ENCODE data around the gene KRTAP5-6. TPM values are rescaled to one million over a fixed set of nuclear protein-coding genes. Genes with fewer than 3 reads are reported as not detected.

Gene KRTAP5-6, protein sequence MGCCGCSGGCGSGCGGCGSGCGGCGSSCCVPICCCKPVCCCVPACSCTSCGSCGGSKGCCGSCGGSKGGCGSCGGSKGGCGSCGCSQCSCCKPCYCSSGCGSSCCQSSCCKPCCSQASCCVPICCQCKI
- polyA plus RNA-seq, result not detected in 3 replicates
- polyA plus RNA-seq (2011; ENCODE audit: low read depth), result not detected
- not detected in 2 replicates for polyA plus RNA-seq (2011; cell fraction: cytosol; rRNA removed)
- not detected in 2 replicates for polyA plus RNA-seq (2011; cell fraction: nucleus; rRNA removed)
- not detected in 2 replicates for polyA plus RNA-seq (2012; ENCODE audit: low replicate concordance)
- polyA minus RNA-seq, result not detected in 3 replicates
- polyA minus RNA-seq (2011; cell fraction: cytosol; rRNA and poly(A)+ RNA removed), result not detected
- polyA minus RNA-seq (2011; cell fraction: nucleus; rRNA and poly(A)+ RNA removed), result not detected in 2 replicates

DNA sequence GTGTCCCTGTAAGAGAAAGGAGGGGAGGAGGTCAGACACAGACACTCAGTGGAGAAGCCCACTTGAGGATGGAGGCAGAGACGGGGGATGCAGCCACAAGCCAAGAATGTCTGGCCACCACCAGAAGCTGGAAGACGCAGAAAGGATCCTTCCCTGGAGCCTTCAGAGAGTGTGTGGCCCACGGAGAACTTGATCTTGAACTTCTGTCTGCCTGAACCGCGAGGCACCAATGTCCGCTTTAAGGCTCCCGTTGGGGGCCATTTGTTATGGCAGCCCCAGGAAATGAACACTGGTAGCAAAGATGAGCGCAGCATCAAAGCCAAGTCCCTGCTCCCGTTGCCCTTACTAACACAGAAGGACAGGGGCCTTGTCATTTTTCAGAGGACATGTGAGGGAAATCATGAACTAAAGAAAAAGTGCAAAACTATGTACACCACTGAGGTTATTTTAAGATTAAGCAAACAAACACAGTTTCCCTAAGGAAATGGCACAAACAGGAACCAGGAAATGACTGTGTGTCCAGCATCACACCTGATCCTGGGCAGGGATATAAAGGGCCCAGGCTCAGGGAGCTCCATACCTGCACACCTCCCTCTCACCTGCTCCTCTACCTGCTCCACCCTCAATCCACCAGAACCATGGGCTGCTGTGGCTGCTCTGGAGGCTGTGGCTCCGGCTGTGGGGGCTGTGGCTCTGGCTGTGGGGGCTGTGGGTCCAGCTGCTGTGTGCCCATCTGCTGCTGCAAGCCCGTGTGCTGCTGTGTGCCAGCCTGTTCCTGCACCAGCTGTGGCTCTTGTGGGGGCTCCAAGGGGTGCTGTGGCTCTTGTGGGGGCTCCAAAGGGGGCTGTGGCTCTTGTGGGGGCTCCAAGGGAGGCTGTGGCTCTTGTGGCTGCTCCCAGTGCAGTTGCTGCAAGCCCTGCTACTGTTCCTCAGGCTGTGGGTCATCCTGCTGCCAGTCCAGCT is at the start of gene KRTAP5-6:
Gene KRTAP5-6, plus strand, starts transcription at position 588 of the 963 bp plus-strand sequence. Its CDS starts 51 bp downstream, at position 639.
- Histone ChIP-seq H3K4me1 (ENCODE audit: control insufficient read depth, extremely low read depth, insufficient read depth, low read length) (peaks cover 7% of the 10 kb centered on the region), H3K9me1 (ENCODE audit: control insufficient read depth, extremely low read depth, insufficient read depth, low read length) (no peaks in the 10 kb centered on the region), H3K79me2 (ENCODE audit: control insufficient read depth, insufficient read depth, low read length) (no peaks in the 10 kb centered on the region), H2AFZ (ENCODE audit: control insufficient read depth, low read length) (no peak within 1 kb of the TSS), H3K36me3 (ENCODE audit: control insufficient read depth in 2 of 2, extremely low read depth in 1 of 2, insufficient read depth in 2 of 2, low read length in 2 of 2) (no peaks in the 10 kb centered on the region), H3K4me2 (ENCODE audit: control insufficient read depth, extremely low read depth, insufficient read depth, low read depth, low read length) (no peak within 1 kb of the TSS), H3K27ac (ENCODE audit: control insufficient read depth, insufficient read depth, low read length) (no peak within 1 kb of the TSS), H3K27me3 (ENCODE audit: control insufficient read depth, extremely low read depth, insufficient read depth, low read length) (peaks cover 3% of the 10 kb centered on the region), H3K4me3 (ENCODE audit: control insufficient read depth in 2 of 3, extremely low read depth in 1 of 3, insufficient read depth in 2 of 3, low read depth in 1 of 3, low read length in 3 of 3) (no peak within 1 kb of the TSS), H4K20me1 (ENCODE audit: control insufficient read depth, extremely low read depth, insufficient read depth, low read length) (no peaks in the 10 kb centered on the region), H3K9ac (ENCODE audit: control insufficient read depth, extremely low read depth, insufficient read depth, low read length) (no peak within 1 kb of the TSS), H3K9me3 (ENCODE audit: control insufficient read depth, low read depth, low read length) (no peaks in the 10 kb centered on the region)
- dilution Hi-C loops (cut with MboI; ENCODE audit: extremely low pct_ligation_motif_present, low sequenced_read_pairs), result no loop called here
- FAIRE-seq, result no peak
- DNase-seq (ENCODE audit: low read depth, low spot score), result no peak
- TF ChIP-seq EZH2 (IDR thresholded peaks at IDR 0.05; ENCODE audit: low read length), result no peak
- TF ChIP-seq, protein P1, sequence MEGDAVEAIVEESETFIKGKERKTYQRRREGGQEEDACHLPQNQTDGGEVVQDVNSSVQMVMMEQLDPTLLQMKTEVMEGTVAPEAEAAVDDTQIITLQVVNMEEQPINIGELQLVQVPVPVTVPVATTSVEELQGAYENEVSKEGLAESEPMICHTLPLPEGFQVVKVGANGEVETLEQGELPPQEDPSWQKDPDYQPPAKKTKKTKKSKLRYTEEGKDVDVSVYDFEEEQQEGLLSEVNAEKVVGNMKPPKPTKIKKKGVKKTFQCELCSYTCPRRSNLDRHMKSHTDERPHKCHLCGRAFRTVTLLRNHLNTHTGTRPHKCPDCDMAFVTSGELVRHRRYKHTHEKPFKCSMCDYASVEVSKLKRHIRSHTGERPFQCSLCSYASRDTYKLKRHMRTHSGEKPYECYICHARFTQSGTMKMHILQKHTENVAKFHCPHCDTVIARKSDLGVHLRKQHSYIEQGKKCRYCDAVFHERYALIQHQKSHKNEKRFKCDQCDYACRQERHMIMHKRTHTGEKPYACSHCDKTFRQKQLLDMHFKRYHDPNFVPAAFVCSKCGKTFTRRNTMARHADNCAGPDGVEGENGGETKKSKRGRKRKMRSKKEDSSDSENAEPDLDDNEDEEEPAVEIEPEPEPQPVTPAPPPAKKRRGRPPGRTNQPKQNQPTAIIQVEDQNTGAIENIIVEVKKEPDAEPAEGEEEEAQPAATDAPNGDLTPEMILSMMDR (optimal IDR thresholded peaks at IDR 0.05 in 1 of 3, IDR thresholded peaks at IDR 0.05 in 1 of 3, conservative IDR thresholded peaks at IDR 0.05 in 1 of 3; ENCODE audit: extremely low read depth in 1 of 3, insufficient read depth in 2 of 3, low read length in 3 of 3), result no peak

DNA sequence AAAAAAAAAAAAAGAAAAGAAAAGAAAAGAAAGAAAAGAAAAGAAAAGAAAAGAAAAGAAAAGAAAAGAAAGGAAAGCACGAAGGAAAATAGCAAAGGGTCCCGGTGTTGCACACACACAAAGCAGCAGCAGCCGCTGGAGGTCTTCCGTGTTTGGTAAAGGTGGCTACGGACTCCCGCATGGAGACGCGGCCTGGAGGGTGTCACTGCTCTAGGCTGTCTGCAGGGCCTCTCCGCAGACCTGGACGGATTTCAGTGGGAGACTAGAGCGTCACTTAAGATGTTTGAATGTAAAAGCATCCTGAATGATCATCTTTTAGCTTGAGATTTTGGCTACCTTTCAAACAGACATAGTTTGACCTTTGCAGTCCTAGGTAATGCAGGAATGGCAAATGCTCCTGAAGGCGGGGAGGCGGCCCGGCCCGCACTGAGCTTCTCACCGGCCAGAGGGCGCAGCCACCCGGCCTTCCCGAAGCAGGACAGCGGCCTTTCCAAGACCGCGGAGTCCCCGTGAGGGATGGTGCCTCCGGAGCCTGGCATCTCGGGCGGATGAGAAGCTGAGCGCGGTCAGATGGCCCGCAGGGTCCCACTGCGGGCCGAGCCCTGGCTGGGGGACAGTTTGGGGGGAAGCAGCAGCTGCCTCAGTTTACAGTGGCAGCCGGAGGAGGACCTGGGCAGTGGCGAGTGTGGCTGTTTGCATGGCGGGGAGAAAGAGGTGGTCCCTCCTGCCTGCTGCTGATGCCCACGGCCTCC is 48.9 kb upstream of the KRTAP5-6 start:
- no peak overlapping the region for H3K4me3 ChIP-seq (ENCODE audit: control insufficient read depth in 2 of 3, extremely low read depth in 1 of 3, insufficient read depth in 2 of 3, low read depth in 1 of 3, low read length in 3 of 3)
- peaks cover 12% of the 10 kb centered on the region for H3K4me1 ChIP-seq (ENCODE audit: control insufficient read depth, extremely low read depth, insufficient read depth, low read length)
- H3K4me2 ChIP-seq (ENCODE audit: control insufficient read depth, extremely low read depth, insufficient read depth, low read depth, low read length), result no peak overlapping the region
- dilution Hi-C loops (cut with MboI; ENCODE audit: extremely low pct_ligation_motif_present, low sequenced_read_pairs), result no loop called here
- no peaks in the 10 kb centered on the region for H4K20me1 ChIP-seq (ENCODE audit: control insufficient read depth, extremely low read depth, insufficient read depth, low read length)
- FAIRE-seq (no peak), DNase-seq (ENCODE audit: low read depth, low spot score) (no peak)
- H3K36me3 ChIP-seq (ENCODE audit: control insufficient read depth in 2 of 2, extremely low read depth in 1 of 2, insufficient read depth in 2 of 2, low read length in 2 of 2), result no peaks in the 10 kb centered on the region
- TF ChIP-seq, protein P1 (optimal IDR thresholded peaks at IDR 0.05 in 1 of 3, IDR thresholded peaks at IDR 0.05 in 1 of 3, conservative IDR thresholded peaks at IDR 0.05 in 1 of 3; ENCODE audit: extremely low read depth in 1 of 3, insufficient read depth in 2 of 3, low read length in 3 of 3), result no peak
- TF ChIP-seq EZH2 (IDR thresholded peaks at IDR 0.05; ENCODE audit: low read length), result no peak
- H3K9me1 ChIP-seq (ENCODE audit: control insufficient read depth, extremely low read depth, insufficient read depth, low read length), result no peaks in the 10 kb centered on the region
- H3K9me3 ChIP-seq (ENCODE audit: control insufficient read depth, low read depth, low read length), result no peaks in the 10 kb centered on the region
- H2AFZ ChIP-seq (ENCODE audit: control insufficient read depth, low read length), result no peak overlapping the region
- no peaks in the 10 kb centered on the region for H3K27me3 ChIP-seq (ENCODE audit: control insufficient read depth, extremely low read depth, insufficient read depth, low read length)
- H3K9ac ChIP-seq (ENCODE audit: control insufficient read depth, extremely low read depth, insufficient read depth, low read length), result no peak overlapping the region
- H3K27ac ChIP-seq (ENCODE audit: control insufficient read depth, insufficient read depth, low read length), result no peak overlapping the region
- H3K79me2 ChIP-seq (ENCODE audit: control insufficient read depth, insufficient read depth, low read length), result no peaks in the 10 kb centered on the region
